GM18858 (cell line): Measurements from ENCODE around the gene TSPY10.
"Not testable (repeated sequence)": the region's sequence is repeated elsewhere in the genome, so short reads cannot be mapped to it uniquely, and the experiment has no call there.

Experiments used
- ATAC-seq: cut with Tn5 transposase; IDR thresholded peaks from one replicate; pipeline ENCODE4 v1.9.1; 2021; ENCODE audit not compliant: unreplicated experiment

The TSPY10 gene, protein sequence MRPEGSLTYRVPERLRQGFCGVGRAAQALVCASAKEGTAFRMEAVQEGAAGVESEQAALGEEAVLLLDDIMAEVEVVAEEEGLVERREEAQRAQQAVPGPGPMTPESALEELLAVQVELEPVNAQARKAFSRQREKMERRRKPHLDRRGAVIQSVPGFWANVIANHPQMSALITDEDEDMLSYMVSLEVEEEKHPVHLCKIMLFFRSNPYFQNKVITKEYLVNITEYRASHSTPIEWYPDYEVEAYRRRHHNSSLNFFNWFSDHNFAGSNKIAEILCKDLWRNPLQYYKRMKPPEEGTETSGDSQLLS

DNA sequence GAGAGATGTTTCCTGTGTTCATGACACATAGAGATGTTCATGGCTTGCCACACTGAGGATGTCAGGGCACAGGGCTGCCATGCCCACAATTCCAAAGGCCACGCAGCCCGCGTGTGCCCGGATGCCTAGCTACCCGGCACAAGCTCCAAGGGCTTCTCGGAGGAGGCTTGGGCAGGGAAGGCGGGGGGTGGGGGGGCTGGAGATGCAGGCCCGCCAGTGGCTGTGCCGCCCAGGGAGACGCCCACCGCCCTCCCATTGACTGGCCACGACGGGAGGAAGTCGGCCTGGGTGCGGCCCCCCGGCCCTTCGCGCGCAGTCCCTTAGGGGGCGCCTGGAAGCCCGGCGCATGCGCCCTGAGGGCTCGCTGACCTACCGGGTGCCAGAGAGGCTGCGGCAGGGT lies at the start of gene TSPY10:
Gene TSPY10, plus strand, starts transcription at position 301 of the 400 bp plus-strand sequence. Its CDS starts 46 bp downstream, at position 347.
- not testable (repeated sequence) for ATAC-seq

DNA sequence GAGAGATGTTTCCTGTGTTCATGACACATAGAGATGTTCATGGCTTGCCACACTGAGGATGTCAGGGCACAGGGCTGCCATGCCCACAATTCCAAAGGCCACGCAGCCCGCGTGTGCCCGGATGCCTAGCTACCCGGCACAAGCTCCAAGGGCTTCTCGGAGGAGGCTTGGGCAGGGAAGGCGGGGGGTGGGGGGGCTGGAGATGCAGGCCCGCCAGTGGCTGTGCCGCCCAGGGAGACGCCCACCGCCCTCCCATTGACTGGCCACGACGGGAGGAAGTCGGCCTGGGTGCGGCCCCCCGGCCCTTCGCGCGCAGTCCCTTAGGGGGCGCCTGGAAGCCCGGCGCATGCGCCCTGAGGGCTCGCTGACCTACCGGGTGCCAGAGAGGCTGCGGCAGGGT lies 40.7 kb upstream of the TSPY10 start, which contains the start of gene TSPY9:
Gene TSPY9, plus strand, starts transcription at position 301 of the 400 bp plus-strand sequence. Its CDS starts 46 bp downstream, at position 347.
- not testable (repeated sequence) for ATAC-seq

DNA sequence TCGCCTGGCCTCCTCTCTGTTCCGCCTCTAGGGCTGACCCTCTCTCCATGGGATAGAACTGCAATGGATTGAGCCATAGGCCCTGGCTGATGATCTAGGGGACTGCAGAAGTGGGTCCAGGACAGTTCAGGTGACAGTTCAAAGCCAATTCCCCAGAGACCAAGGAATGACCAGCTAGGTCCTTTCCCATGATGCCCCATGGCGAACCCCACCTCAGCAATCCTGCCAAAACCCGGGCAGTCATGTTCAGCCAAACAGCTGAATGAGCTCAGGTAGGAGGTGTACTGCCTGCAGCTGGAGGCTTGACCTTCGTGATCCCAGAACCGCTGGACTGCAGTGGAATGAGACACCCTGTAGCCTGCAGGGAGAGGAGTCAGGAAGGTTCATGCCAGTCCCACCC lies 23.3 kb upstream of the TSPY10 start:
- ATAC-seq: not testable (repeated sequence)

DNA sequence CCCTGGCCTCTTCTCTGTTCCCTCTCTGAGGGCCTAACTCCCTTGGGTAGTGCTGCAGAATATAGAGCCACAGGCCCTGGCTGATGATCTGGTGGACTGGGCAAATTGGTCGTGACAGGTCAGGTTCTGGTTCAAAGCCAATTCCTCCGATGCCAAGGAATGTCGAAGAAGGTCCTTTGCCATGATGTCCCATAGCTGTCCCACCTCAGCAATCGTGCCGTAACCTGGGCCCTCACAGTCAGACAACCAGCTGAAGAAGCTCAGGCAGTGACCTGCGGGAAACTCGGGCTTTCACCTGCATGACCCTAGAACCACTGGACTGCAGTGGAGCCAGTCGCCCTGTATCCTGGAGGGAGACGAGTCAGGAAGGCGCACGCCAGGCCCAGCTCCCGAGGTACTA lies 11.4 kb upstream of the TSPY10 start:
- ATAC-seq: not testable (repeated sequence)
